Panc1 (cell line): ENCODE results near the gene COL5A2.

Experiments used
- POLR2AphosphoS5 ChIP-seq: IDR thresholded peaks from 2 replicates; pipeline ENCODE4 v1.6.1; 2012; ENCODE audit warnings: mild to moderate bottlenecking, low read depth, low read length, moderate library complexity
- REST ChIP-seq, 2 experiments: IDR thresholded peaks; 2 replicates each; pipeline ENCODE4 v1.6.1; 2011 to 2012; ENCODE audit warnings: low read depth in 2 of 2, control low read depth in 1 of 2, low read length in 1 of 2, mild to moderate bottlenecking in 1 of 2, moderate library complexity in 1 of 2; ENCODE audit not compliant: insufficient read depth in 1 of 2
- SIN3A ChIP-seq: IDR thresholded peaks from 2 replicates; pipeline ENCODE4 v1.6.1; 2012; ENCODE audit warnings: low read depth, mild to moderate bottlenecking, low read length, moderate library complexity, borderline replicate concordance; ENCODE audit not compliant: insufficient read depth
- TCF7L2 ChIP-seq: IDR thresholded peaks from 2 replicates; pipeline ENCODE4 v1.6.1; 2011; ENCODE audit warnings: mild to moderate bottlenecking, low read depth, low read length, inconsistent platforms
- TF ChIP-seq, protein P1 (sequence below): fragments of 450-650 bp; IDR thresholded peaks from 2 replicates; pipeline ENCODE4 v1.5.1; 2017; ENCODE audit warnings: mild to moderate bottlenecking

DNA sequence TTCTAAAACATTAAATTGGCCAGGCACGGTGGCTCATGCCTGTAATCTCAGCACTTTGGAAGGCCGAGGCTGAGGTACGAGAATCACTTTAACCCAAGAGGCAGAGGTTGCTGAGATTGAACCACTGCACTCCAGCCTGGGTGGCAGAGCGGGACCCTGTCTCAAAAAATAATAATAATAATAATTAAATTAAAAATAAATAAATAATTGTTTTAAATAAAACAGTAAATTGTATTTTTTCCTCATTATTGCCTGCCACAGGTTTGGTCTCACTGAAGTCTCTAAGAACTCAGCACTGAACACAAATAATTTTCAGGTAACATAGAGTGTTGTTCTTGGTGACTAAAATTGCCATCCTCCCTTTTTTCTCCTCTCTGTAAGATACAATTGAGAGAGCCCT, 19.8 kb downstream of the COL5A2 start:
- TF ChIP-seq, protein P1, sequence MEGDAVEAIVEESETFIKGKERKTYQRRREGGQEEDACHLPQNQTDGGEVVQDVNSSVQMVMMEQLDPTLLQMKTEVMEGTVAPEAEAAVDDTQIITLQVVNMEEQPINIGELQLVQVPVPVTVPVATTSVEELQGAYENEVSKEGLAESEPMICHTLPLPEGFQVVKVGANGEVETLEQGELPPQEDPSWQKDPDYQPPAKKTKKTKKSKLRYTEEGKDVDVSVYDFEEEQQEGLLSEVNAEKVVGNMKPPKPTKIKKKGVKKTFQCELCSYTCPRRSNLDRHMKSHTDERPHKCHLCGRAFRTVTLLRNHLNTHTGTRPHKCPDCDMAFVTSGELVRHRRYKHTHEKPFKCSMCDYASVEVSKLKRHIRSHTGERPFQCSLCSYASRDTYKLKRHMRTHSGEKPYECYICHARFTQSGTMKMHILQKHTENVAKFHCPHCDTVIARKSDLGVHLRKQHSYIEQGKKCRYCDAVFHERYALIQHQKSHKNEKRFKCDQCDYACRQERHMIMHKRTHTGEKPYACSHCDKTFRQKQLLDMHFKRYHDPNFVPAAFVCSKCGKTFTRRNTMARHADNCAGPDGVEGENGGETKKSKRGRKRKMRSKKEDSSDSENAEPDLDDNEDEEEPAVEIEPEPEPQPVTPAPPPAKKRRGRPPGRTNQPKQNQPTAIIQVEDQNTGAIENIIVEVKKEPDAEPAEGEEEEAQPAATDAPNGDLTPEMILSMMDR: no peak
- TF ChIP-seq REST (IDR thresholded peaks at IDR 0.05; ENCODE audit: insufficient read depth in 1 of 2, low read depth in 2 of 2, low read length in 1 of 2) (no peak), POLR2AphosphoS5 (no peak), SIN3A (no peak), TCF7L2 (no peak)
